Endothelial cell of umbilical vein (primary cell): ENCODE data around the gene TSHZ1. TPM values are rescaled to one million over a fixed set of nuclear protein-coding genes. Genes with fewer than 3 reads are reported as not detected.

Experiments used
- BruUV-seq: library from RNA; stranded (reverse); fragments of 400-500 nt; replicated peaks from 2 replicates; lab custom pipeline; 2021; lab: Mats Ljungman, UMichigan
- CTCF ChIA-PET: fragments of 300-600, 350-600 bp; sonication (Branson Sonifier 250); formaldehyde crosslinking; loops from one replicate; lab custom pipeline; 2021; ENCODE audit warnings: antibody characterized with exemption, inconsistent platforms; lab: Charles Lee
- POLR2A ChIA-PET: fragments of 300-600, 350-600 bp; sonication (Branson Sonifier 250); formaldehyde crosslinking; loops from one replicate; lab custom pipeline; 2021; ENCODE audit warnings: antibody characterized with exemption, inconsistent platforms; lab: Charles Lee
- DNase-seq: peaks from one replicate; pipeline ENCODE4 v3.0.0-alpha.2; 2011; ENCODE audit warnings: low read depth, low spot score
- FAIRE-seq: peaks from 2 replicates; lab custom pipeline; 2011; peaks lifted over from hg19 to GRCh38; lab: Jason Lieb, UNC
- H2AFZ ChIP-seq: 2 replicates; pipeline ENCODE4 v1.6.0; 2012; ENCODE audit warnings: low read depth, low read length, control low read depth, inconsistent platforms
- H3K27ac ChIP-seq: 2 replicates; pipeline ENCODE4 v1.5.1; 2011; ENCODE audit warnings: low read depth, mild to moderate bottlenecking, control low read depth, low read length, moderate library complexity; ENCODE audit not compliant: insufficient read depth
- H3K27me3 ChIP-seq, 2 experiments: 2 replicates each; pipeline versions ENCODE4 v1.6.0 to v1.6.1; 2011; ENCODE audit warnings: low read length in 2 of 2, mixed read lengths in 1 of 2; ENCODE audit not compliant: control insufficient read depth in 2 of 2, insufficient read depth in 2 of 2
- H3K36me3 ChIP-seq, 2 experiments: 2 replicates in 1 of 2; 3 replicates in 1 of 2; pipeline ENCODE4 v1.5.1; 2011; ENCODE audit warnings: low read length in 2 of 2, mild to moderate bottlenecking in 1 of 2, moderate library complexity in 1 of 2; ENCODE audit not compliant: control insufficient read depth in 2 of 2, insufficient read depth in 2 of 2; ENCODE audit errors: extremely low read depth in 1 of 2
- H3K4me1 ChIP-seq: 3 replicates; pipeline ENCODE4 v1.5.1; 2011; ENCODE audit warnings: mild to moderate bottlenecking, low read length; ENCODE audit not compliant: control insufficient read depth, insufficient read depth; ENCODE audit errors: extremely low read depth
- H3K4me2 ChIP-seq: 2 replicates; pipeline ENCODE4 v1.6.1; 2011; ENCODE audit warnings: low read length, control low read depth, mixed read lengths; ENCODE audit not compliant: insufficient read depth
- H3K4me3 ChIP-seq, 3 experiments: fragments of 200-600 bp in 1 of 3; sonication (generic), shearing (Covaris generic) in 1 of 3; replicated peaks in 1 of 3; 2 replicates each; pipeline ENCODE4 v1.5.1; 2011 to 2016; ENCODE audit warnings: control low read depth in 3 of 3, low read length in 3 of 3, mild to moderate bottlenecking in 2 of 3, inconsistent platforms in 1 of 3, low read depth in 1 of 3, moderate library complexity in 1 of 3; ENCODE audit not compliant: insufficient read depth in 1 of 3
- H3K79me2 ChIP-seq: 2 replicates; pipeline ENCODE4 v1.6.0; 2012; ENCODE audit warnings: low read length, inconsistent platforms; ENCODE audit not compliant: control insufficient read depth, insufficient read depth
- H3K9ac ChIP-seq: replicated peaks from 2 replicates; pipeline ENCODE3; 2011; ENCODE audit warnings: low read length, control low read depth; ENCODE audit not compliant: insufficient read depth; ENCODE audit errors: extremely low read depth
- H3K9me1 ChIP-seq: replicated peaks from 3 replicates; pipeline ENCODE4 v1.6.0; 2011; ENCODE audit warnings: mild to moderate bottlenecking, low read length; ENCODE audit not compliant: control insufficient read depth, insufficient read depth; ENCODE audit errors: extremely low read depth
- H3K9me3 ChIP-seq: replicated peaks from 2 replicates; pipeline ENCODE4 v1.5.1; 2012; ENCODE audit warnings: low read length, inconsistent platforms; ENCODE audit not compliant: control insufficient read depth, insufficient read depth
- H4K20me1 ChIP-seq: replicated peaks from 2 replicates; pipeline ENCODE3; 2011; ENCODE audit warnings: mild to moderate bottlenecking, low read length; ENCODE audit not compliant: control insufficient read depth, insufficient read depth; ENCODE audit errors: extremely low read depth
- EZH2 ChIP-seq: IDR thresholded peaks from 2 replicates; pipeline ENCODE4 v1.6.1; 2012; ENCODE audit warnings: borderline replicate concordance, low read depth, mild to moderate bottlenecking, moderate library complexity, low read length, inconsistent platforms; ENCODE audit not compliant: severe bottlenecking
- FOS ChIP-seq: IDR thresholded peaks from 2 replicates; pipeline ENCODE4 v1.6.1; 2011; ENCODE audit warnings: mild to moderate bottlenecking, low read length, moderate library complexity, borderline replicate concordance; ENCODE audit not compliant: insufficient read depth
- GATA2 ChIP-seq: IDR thresholded peaks from 2 replicates; pipeline ENCODE4 v1.7.0; 2011; ENCODE audit warnings: low read depth, mild to moderate bottlenecking, moderate library complexity, mixed read lengths, low read length; ENCODE audit not compliant: insufficient read length, insufficient read depth
- JUN ChIP-seq: IDR thresholded peaks from 2 replicates; pipeline ENCODE4 v1.6.1; 2011; ENCODE audit warnings: borderline replicate concordance, low read depth; ENCODE audit not compliant: insufficient read length, insufficient read depth
- MAX ChIP-seq: IDR thresholded peaks from 2 replicates; pipeline ENCODE4 v1.6.1; 2011; ENCODE audit not compliant: insufficient read depth, insufficient read length
- MYC ChIP-seq: IDR thresholded peaks from one replicate; pipeline ENCODE4 v1.6.1; 2011; ENCODE audit warnings: mild to moderate bottlenecking, low read depth, low read length
- POLR2A ChIP-seq: IDR thresholded peaks from 2 replicates; pipeline ENCODE4 v1.6.1; 2012; ENCODE audit warnings: low read depth, mild to moderate bottlenecking, control low read depth, low read length
- POLR2AphosphoS5 ChIP-seq: IDR thresholded peaks from 2 replicates; pipeline ENCODE4 v1.6.1; 2012; ENCODE audit warnings: low read depth, mild to moderate bottlenecking, control low read depth, low read length, moderate library complexity; ENCODE audit not compliant: insufficient read depth
- dilution Hi-C: fragments of 300-500 bp; cut with MboI; formaldehyde crosslinking; loops from one replicate; pipeline ENCODE4 v1.15.0; 2019; ENCODE audit warnings: low sequenced_read_pairs; ENCODE audit not compliant: extremely low pct_ligation_motif_present
- intact Hi-C: fragments of 100-400 bp; cut with micrococcal nuclease; formaldehyde crosslinking; loops from one replicate; pipeline ENCODE4 v1.10.0; 2022
- polyA plus RNA-seq, 4 experiments: library from polyadenylated mRNA; depleted of rRNA in 3 of 4; stranded (reverse) in 3 of 4; unstranded in 1 of 4; fragments of >200 nt; gene quantifications; 2 replicates each; pipeline versions ENCODE4 v1.2.1 to v1.2.3, GENCODE V29; 2011 to 2012; ENCODE audit warnings: missing spikeins in 1 of 4
- total RNA-seq: library from RNA; stranded (reverse); gene quantifications from 2 replicates; pipeline ENCODE4 v1.2.3, GENCODE V29; 2021
- TF ChIP-seq, protein P1 (sequence below), 2 donors: IDR thresholded peaks; 1 replicate in 1 of 2; 2 replicates in 1 of 2; pipeline ENCODE4 v1.5.1; 2011; ENCODE audit warnings: low read length in 2 of 2, mild to moderate bottlenecking in 2 of 2, moderate library complexity in 2 of 2, control low read depth in 1 of 2, inconsistent platforms in 1 of 2, low read depth in 1 of 2; ENCODE audit not compliant: insufficient read depth in 1 of 2; ENCODE audit errors: extremely low read depth in 1 of 2

The TSHZ1 gene
- total and polyA plus RNA-seq, 2 donors (not counting 3 experiments of a cell fraction or from before 2014, with no cell fraction given) = 4.2 to 10.2 TPM

DNA sequence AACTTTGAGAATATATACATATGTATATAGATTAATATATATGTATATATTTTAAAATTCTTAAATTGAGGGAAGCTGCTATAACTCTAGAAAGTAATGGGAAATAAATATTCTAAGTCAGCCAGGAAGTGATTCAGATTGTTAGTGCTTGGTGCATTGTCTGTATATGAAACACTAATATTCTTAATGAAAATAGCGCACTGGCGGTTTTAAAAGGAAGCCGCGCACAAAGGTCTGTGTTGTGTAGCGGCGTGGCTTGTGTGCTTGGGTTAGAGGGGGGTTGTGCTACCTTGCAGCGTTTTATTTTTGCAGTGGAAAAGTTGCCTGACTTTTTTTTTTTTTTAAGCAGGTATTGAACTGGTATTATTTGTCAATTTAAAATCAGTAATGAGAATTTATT, 11.3 kb downstream of the TSHZ1 start:
- BruUV-seq = no TSS peak
- no peaks in the 10 kb centered on the region for H4K20me1 ChIP-seq
- H3K27me3 ChIP-seq = no peaks in the 10 kb centered on the region
- ChIA-PET CTCF (interaction anchor here (1.1 to 1.3 kb wide), 3 partner anchors 8 to 21 kb away, joined by 3 to 10 read pairs (median 3); partner anchors contain the start of gene TSHZ1), POLR2A (interaction anchor here (1.5 kb wide), 1 partner anchor 9 kb away, joined by 3 read pairs; no protein-coding TSS in a partner anchor)
- H3K4me1 ChIP-seq = peaks cover 28% of the 10 kb centered on the region
- no peak for TF ChIP-seq JUN
- no peak overlapping the region for H3K4me3 ChIP-seq
- DNase-seq (peak; percentile 58), FAIRE-seq (peak; percentile 55)
- H3K79me2 ChIP-seq = peaks cover 33% of the 10 kb centered on the region
- no peak overlapping the region for H3K9ac ChIP-seq
- H3K36me3 ChIP-seq = peaks cover 0 to 3% of the 10 kb centered on the region in 2 experiments
- H3K9me1 ChIP-seq = no peaks in the 10 kb centered on the region
- no peak overlapping the region for H3K27ac ChIP-seq
- intact Hi-C loops = loop anchor here (1.0 kb wide), 1 partner anchor 9 kb away; no protein-coding TSS in a partner anchor
- no peaks in the 10 kb centered on the region for H3K9me3 ChIP-seq
- no peak overlapping the region for H2AFZ ChIP-seq
- dilution Hi-C loops = no loop called here
- H3K4me2 ChIP-seq = peak overlapping the region; percentile 75

GRCh38 chr18:75222407-75222806, 11.8 kb downstream of the TSHZ1 start:
- no peak overlapping the region for H3K27ac ChIP-seq
- TF ChIP-seq GATA2 (no peak), POLR2A (no peak), JUN (no peak), MAX (no peak), MYC (no peak), FOS (no peak), POLR2AphosphoS5 (no peak), EZH2 (no peak)
- TF ChIP-seq, protein P1, sequence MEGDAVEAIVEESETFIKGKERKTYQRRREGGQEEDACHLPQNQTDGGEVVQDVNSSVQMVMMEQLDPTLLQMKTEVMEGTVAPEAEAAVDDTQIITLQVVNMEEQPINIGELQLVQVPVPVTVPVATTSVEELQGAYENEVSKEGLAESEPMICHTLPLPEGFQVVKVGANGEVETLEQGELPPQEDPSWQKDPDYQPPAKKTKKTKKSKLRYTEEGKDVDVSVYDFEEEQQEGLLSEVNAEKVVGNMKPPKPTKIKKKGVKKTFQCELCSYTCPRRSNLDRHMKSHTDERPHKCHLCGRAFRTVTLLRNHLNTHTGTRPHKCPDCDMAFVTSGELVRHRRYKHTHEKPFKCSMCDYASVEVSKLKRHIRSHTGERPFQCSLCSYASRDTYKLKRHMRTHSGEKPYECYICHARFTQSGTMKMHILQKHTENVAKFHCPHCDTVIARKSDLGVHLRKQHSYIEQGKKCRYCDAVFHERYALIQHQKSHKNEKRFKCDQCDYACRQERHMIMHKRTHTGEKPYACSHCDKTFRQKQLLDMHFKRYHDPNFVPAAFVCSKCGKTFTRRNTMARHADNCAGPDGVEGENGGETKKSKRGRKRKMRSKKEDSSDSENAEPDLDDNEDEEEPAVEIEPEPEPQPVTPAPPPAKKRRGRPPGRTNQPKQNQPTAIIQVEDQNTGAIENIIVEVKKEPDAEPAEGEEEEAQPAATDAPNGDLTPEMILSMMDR (IDR thresholded peaks at IDR 0.05; ENCODE audit: extremely low read depth in 1 of 2, insufficient read depth in 1 of 2, low read depth in 1 of 2, low read length in 2 of 2) = no peak
- no peak overlapping the region for H2AFZ ChIP-seq
- peaks cover 0 to 3% of the 10 kb centered on the region in 2 experiments for H3K36me3 ChIP-seq
- H3K9me3 ChIP-seq = no peaks in the 10 kb centered on the region
- no peak overlapping the region for H3K9ac ChIP-seq
- ChIA-PET POLR2A (no interaction called here), CTCF (no interaction called here)
- no peaks in the 10 kb centered on the region for H3K9me1 ChIP-seq
- dilution Hi-C loops = no loop called here
- peaks cover 33% of the 10 kb centered on the region for H3K79me2 ChIP-seq
- no TSS peak for BruUV-seq
- no peaks in the 10 kb centered on the region for H4K20me1 ChIP-seq
- FAIRE-seq (no peak), DNase-seq (no peak)
- H3K4me1 ChIP-seq = peaks cover 33% of the 10 kb centered on the region
- intact Hi-C loops = no loop called here
- H3K27me3 ChIP-seq = no peaks in the 10 kb centered on the region
- H3K4me2 ChIP-seq = peak overlapping the region; percentile 75
- H3K4me3 ChIP-seq = no peak overlapping the region
